Measurements from ENCODE around the gene CYB5R3.
"Not testable (repeated sequence)": the region's sequence is repeated elsewhere in the genome, so short reads cannot be mapped to it uniquely, and the experiment has no call there.

CYB5R3 gene

GRCh38 chr22:42678894-42679293 is 29.7 kb upstream of the CYB5R3 start:
- 89 to 95% methylated on average over 1 of the region's 1 CpG for WGBS, 2 experiments
- H3K36me3 ChIP-seq (ENCODE audit: control insufficient read depth, insufficient read depth, low read length) = no peaks in the 10 kb centered on the region
- H3K9me3 ChIP-seq (ENCODE audit: control insufficient read depth, low read length) = peaks cover 2% of the 10 kb centered on the region
- H3K27ac ChIP-seq (ENCODE audit: insufficient read depth, low read depth, low read length, poor library complexity, severe bottlenecking) = no peak overlapping the region
- H3K27me3 ChIP-seq (ENCODE audit: control insufficient read depth, insufficient read depth, low read length, poor library complexity, severe bottlenecking) = no peaks in the 10 kb centered on the region
- peaks cover 3% of the 10 kb centered on the region for H3K4me1 ChIP-seq (ENCODE audit: control insufficient read depth, insufficient read depth, low read length)
- H3K4me3 ChIP-seq (ENCODE audit: insufficient read depth, low read depth, low read length) = no peak overlapping the region

GRCh38 chr22:42677936-42678335 is 28.7 kb upstream of the CYB5R3 start:
- not testable (repeated sequence) for H3K9me3 ChIP-seq (ENCODE audit: control insufficient read depth, low read length); H3K27ac ChIP-seq (ENCODE audit: insufficient read depth, low read depth, low read length, poor library complexity, severe bottlenecking); H3K4me1 ChIP-seq (ENCODE audit: control insufficient read depth, insufficient read depth, low read length); H3K4me3 ChIP-seq (ENCODE audit: insufficient read depth, low read depth, low read length); H3K27me3 ChIP-seq (ENCODE audit: control insufficient read depth, insufficient read depth, low read length, poor library complexity, severe bottlenecking); H3K36me3 ChIP-seq (ENCODE audit: control insufficient read depth, insufficient read depth, low read length)
- 93 to 95% methylated on average over 4 of the region's 4 CpGs for WGBS, 2 experiments

GRCh38 chr22:42676059-42676607 is 26.9 kb upstream of the CYB5R3 start:
- Histone ChIP-seq H3K36me3 (ENCODE audit: control insufficient read depth, insufficient read depth, low read length) (no peaks in the 10 kb centered on the region), H3K27me3 (ENCODE audit: control insufficient read depth, insufficient read depth, low read length, poor library complexity, severe bottlenecking) (no peaks in the 10 kb centered on the region), H3K4me1 (ENCODE audit: control insufficient read depth, insufficient read depth, low read length) (no peaks in the 10 kb centered on the region), H3K4me3 (ENCODE audit: insufficient read depth, low read depth, low read length) (no peak overlapping the region), H3K9me3 (ENCODE audit: control insufficient read depth, low read length) (peaks cover 2% of the 10 kb centered on the region), H3K27ac (ENCODE audit: insufficient read depth, low read depth, low read length, poor library complexity, severe bottlenecking) (no peak overlapping the region)
- 87 to 89% methylated on average over 7 of the region's 7 CpGs for WGBS, 2 experiments

DNA sequence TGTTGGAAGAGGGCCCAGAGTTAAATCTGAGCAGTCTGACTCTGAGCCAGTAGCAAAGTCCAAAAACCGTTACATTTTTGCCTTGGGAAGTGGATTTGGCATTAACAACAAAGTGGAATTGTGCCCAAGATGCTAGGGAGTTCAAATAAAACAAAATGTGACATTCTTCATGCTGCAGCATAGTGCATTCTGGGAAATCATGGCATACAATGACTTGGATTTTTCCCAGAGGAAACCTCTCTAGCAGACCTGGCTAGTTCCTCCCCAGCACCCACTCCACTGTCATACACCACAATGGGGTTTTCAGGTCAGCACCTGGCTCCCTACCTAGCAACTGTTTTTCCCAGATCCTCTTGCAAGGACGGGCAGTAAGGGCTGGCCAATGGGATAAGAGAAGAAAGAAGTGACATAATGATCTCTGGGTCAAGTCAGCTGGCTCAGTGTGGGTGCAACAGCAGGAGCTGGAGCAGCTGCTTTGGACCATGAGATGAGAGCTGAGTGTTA is 24.8 kb upstream of the CYB5R3 start:
- Histone ChIP-seq H3K4me3 (ENCODE audit: insufficient read depth, low read depth, low read length) (no peak overlapping the region), H3K27ac (ENCODE audit: insufficient read depth, low read depth, low read length, poor library complexity, severe bottlenecking) (no peak overlapping the region), H3K27me3 (ENCODE audit: control insufficient read depth, insufficient read depth, low read length, poor library complexity, severe bottlenecking) (no peaks in the 10 kb centered on the region), H3K4me1 (ENCODE audit: control insufficient read depth, insufficient read depth, low read length) (no peaks in the 10 kb centered on the region), H3K36me3 (ENCODE audit: control insufficient read depth, insufficient read depth, low read length) (no peaks in the 10 kb centered on the region), H3K9me3 (ENCODE audit: control insufficient read depth, low read length) (peaks cover under 1% of the 10 kb centered on the region)
- 64 to 68% methylated on average over 2 of the region's 2 CpGs for WGBS, 2 experiments

GRCh38 chr22:42673071-42673470 is 23.9 kb upstream of the CYB5R3 start:
- not testable (repeated sequence) for H3K36me3 ChIP-seq (ENCODE audit: control insufficient read depth, insufficient read depth, low read length); H3K4me1 ChIP-seq (ENCODE audit: control insufficient read depth, insufficient read depth, low read length); H3K4me3 ChIP-seq (ENCODE audit: insufficient read depth, low read depth, low read length); H3K9me3 ChIP-seq (ENCODE audit: control insufficient read depth, low read length); H3K27me3 ChIP-seq (ENCODE audit: control insufficient read depth, insufficient read depth, low read length, poor library complexity, severe bottlenecking); H3K27ac ChIP-seq (ENCODE audit: insufficient read depth, low read depth, low read length, poor library complexity, severe bottlenecking)
- WGBS, 2 experiments = 93 to 95% methylated on average over 13 of the region's 13 CpGs

GRCh38 chr22:42670921-42671709 is 21.9 kb upstream of the CYB5R3 start:
- Histone ChIP-seq H3K9me3 (ENCODE audit: control insufficient read depth, low read length) (no peaks in the 10 kb centered on the region), H3K27me3 (ENCODE audit: control insufficient read depth, insufficient read depth, low read length, poor library complexity, severe bottlenecking) (no peaks in the 10 kb centered on the region), H3K4me3 (ENCODE audit: insufficient read depth, low read depth, low read length) (no peak overlapping the region), H3K27ac (ENCODE audit: insufficient read depth, low read depth, low read length, poor library complexity, severe bottlenecking) (no peak overlapping the region), H3K36me3 (ENCODE audit: control insufficient read depth, insufficient read depth, low read length) (no peaks in the 10 kb centered on the region), H3K4me1 (ENCODE audit: control insufficient read depth, insufficient read depth, low read length) (no peaks in the 10 kb centered on the region)
- WGBS, 2 experiments = 91 to 95% methylated on average over 19 of the region's 19 CpGs

GRCh38 chr22:42670046-42670445 is 20.9 kb upstream of the CYB5R3 start:
- H3K27me3 ChIP-seq (ENCODE audit: control insufficient read depth, insufficient read depth, low read length, poor library complexity, severe bottlenecking) = no peaks in the 10 kb centered on the region
- WGBS, 2 experiments = 89 to 94% methylated on average over 4 of the region's 4 CpGs
- H3K9me3 ChIP-seq (ENCODE audit: control insufficient read depth, low read length) = no peaks in the 10 kb centered on the region
- no peak overlapping the region for H3K27ac ChIP-seq (ENCODE audit: insufficient read depth, low read depth, low read length, poor library complexity, severe bottlenecking)
- H3K4me3 ChIP-seq (ENCODE audit: insufficient read depth, low read depth, low read length) = no peak overlapping the region
- no peaks in the 10 kb centered on the region for H3K4me1 ChIP-seq (ENCODE audit: control insufficient read depth, insufficient read depth, low read length)
- no peaks in the 10 kb centered on the region for H3K36me3 ChIP-seq (ENCODE audit: control insufficient read depth, insufficient read depth, low read length)

DNA sequence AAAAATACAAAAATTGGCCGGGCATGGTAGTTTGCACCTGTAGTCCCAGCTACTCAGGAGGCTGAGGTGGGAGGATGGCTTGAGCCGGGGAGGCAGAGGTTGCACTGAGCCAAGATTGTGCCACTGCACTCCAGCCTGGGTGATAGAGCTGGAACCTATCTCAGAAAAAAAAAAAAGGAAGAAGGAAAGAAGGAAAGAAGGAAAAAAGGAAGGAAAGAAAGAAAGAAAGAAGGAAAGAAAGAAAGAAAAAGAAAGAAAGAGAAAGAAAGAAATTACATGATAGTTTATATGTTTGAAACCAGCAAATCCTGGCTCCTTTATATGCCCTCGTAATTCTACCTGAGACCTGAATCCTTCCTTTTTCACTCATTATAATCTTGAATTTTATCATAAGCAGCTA is 17.2 kb upstream of the CYB5R3 start:
- H3K9me3 ChIP-seq (ENCODE audit: control insufficient read depth, low read length); H3K4me1 ChIP-seq (ENCODE audit: control insufficient read depth, insufficient read depth, low read length); H3K36me3 ChIP-seq (ENCODE audit: control insufficient read depth, insufficient read depth, low read length); H3K4me3 ChIP-seq (ENCODE audit: insufficient read depth, low read depth, low read length); H3K27ac ChIP-seq (ENCODE audit: insufficient read depth, low read depth, low read length, poor library complexity, severe bottlenecking): not testable (repeated sequence)
- H3K27me3 ChIP-seq (ENCODE audit: control insufficient read depth, insufficient read depth, low read length, poor library complexity, severe bottlenecking) = peaks cover 17% of the 10 kb centered on the region
- WGBS, 2 experiments = 87 to 92% methylated on average over 3 of the region's 3 CpGs

- Histone ChIP-seq H3K27me3 (ENCODE audit: control insufficient read depth, insufficient read depth, low read length, poor library complexity, severe bottlenecking) (peaks cover 17% of the 10 kb centered on the region), H3K4me1 (ENCODE audit: control insufficient read depth, insufficient read depth, low read length) (no peaks in the 10 kb centered on the region), H3K36me3 (ENCODE audit: control insufficient read depth, insufficient read depth, low read length) (no peaks in the 10 kb centered on the region), H3K9me3 (ENCODE audit: control insufficient read depth, low read length) (no peaks in the 10 kb centered on the region), H3K27ac (ENCODE audit: insufficient read depth, low read depth, low read length, poor library complexity, severe bottlenecking) (no peak overlapping the region), H3K4me3 (ENCODE audit: insufficient read depth, low read depth, low read length) (no peak overlapping the region)
- 74 to 80% methylated on average over 10 to 11 of the region's 11 CpGs for WGBS, 2 experiments
Observed at GRCh38 chr22:42664976-42665831, 16.0 kb upstream of the CYB5R3 start.
